Kidney (tissue), 14 donors: Measurements from ENCODE around the gene SLC24A4. TPM values are rescaled to one million over a fixed set of nuclear protein-coding genes. Genes with fewer than 3 reads are reported as not detected.

Experiments
- DNase-seq, 5 donors: peaks; one replicate each; pipeline ENCODE4 v3.0.0-alpha.2; 2013 to 2020
- FAIRE-seq: peaks from 2 replicates; lab custom pipeline; 2012; peaks lifted over from hg19 to GRCh38; lab: Jason Lieb, UNC
- H3K27ac ChIP-seq, 2 donors: one replicate each; pipeline ENCODE4 v1.7.0; 2013; ENCODE audit warnings: low read depth in 2 of 2, low read length in 2 of 2, inconsistent platforms in 1 of 2
- H3K27me3 ChIP-seq: one replicate; pipeline ENCODE4 v1.7.1; 2013; ENCODE audit warnings: low read length, inconsistent platforms; ENCODE audit not compliant: control insufficient read depth, insufficient read depth
- H3K36me3 ChIP-seq, 3 donors: one replicate each; pipeline versions ENCODE4 v1.7.0 to v1.7.1; 2013; ENCODE audit warnings: low read length in 3 of 3, control low read depth in 1 of 3, inconsistent platforms in 1 of 3; ENCODE audit not compliant: insufficient read depth in 3 of 3, control insufficient read depth in 2 of 3
- H3K4me1 ChIP-seq, 3 donors: one replicate each; pipeline versions ENCODE4 v1.7.0 to v1.7.1; 2013; ENCODE audit warnings: low read length in 3 of 3, inconsistent platforms in 1 of 3, low read depth in 1 of 3; ENCODE audit not compliant: control insufficient read depth in 2 of 3, insufficient read depth in 2 of 3
- H3K4me3 ChIP-seq, 3 donors: one replicate each; pipeline versions ENCODE4 v1.7.0 to v1.8.1; 2013; ENCODE audit warnings: low read length in 3 of 3, control low read depth in 1 of 3, inconsistent platforms in 1 of 3
- H3K9ac ChIP-seq, 3 donors: one replicate each; pipeline versions ENCODE4 v1.7.0 to v1.7.1; 2013; ENCODE audit warnings: low read length in 3 of 3, control low read depth in 1 of 3, inconsistent platforms in 1 of 3
- H3K9me3 ChIP-seq, 3 donors: one replicate each; pipeline versions ENCODE4 v1.7.0 to v1.7.1; 2013; ENCODE audit warnings: low read length in 3 of 3, control low read depth in 1 of 3, inconsistent platforms in 1 of 3; ENCODE audit not compliant: control insufficient read depth in 2 of 3, insufficient read depth in 1 of 3
- intact Hi-C: fragments of 100-400 bp; cut with DNase I; formaldehyde crosslinking; loops from one replicate; pipeline ENCODE4 v1.11.1; 2022
- polyA plus RNA-seq: library from polyadenylated mRNA; stranded (reverse); fragments of 350-450 nt; fragmentation: Illumina TruSeq; extraction: RNeasy Lipid Tissue Mini Kit (QIAGEN cat#74804); gene quantifications from one replicate; pipeline ENCODE4 v1.2.3, GENCODE V29; 2014; ENCODE audit warnings: low read depth, low replicate concordance; ENCODE audit not compliant: insufficient read depth
- total RNA-seq: library from RNA; stranded (reverse); fragmentation: NEBNext Ultra II Directional; extraction: Animal tissue kit (Norgen Biotek cat#: 25700); gene quantifications from one replicate; pipeline ENCODE4 v1.2.1, GENCODE V29; 2021
- TF ChIP-seq, protein P1 (sequence below): IDR thresholded peaks from 3 replicates; pipeline ENCODE4 v1.5.1; 2012; ENCODE audit warnings: mild to moderate bottlenecking, moderate library complexity, borderline replicate concordance; ENCODE audit not compliant: insufficient read depth; ENCODE audit errors: extremely low read depth
- donor health status: control.
- donor health status: control.
- donor health status: control.
- donor health status: control.
- donor health status: control.
- donor health status: DM: yes; HTN: yes; CAD: no.
- donor health status: Normal renal cell carcinoma (clear cell type).

SLC24A4 gene
- total and polyA plus RNA-seq, 2 donors from 2014 or later: 0.32 to 0.85 TPM

DNA sequence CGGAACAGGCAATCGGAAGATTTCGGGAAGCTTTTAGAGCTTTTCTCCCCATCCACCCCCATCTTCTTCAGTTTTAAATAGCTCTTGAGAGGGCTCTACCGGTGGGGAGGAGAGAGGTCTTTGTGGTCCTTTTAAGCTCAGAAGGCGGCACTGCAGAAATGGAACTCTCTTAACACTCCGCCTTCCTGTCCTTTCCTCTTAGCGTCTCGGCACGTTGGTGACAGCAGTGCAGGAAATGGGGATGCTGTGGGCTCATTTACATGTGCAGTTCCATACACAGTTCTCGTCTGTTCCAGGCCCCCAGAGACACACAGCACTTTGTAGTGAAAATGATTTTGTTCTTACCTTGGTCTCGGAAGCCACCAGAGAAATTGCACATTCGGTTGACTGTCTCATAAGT lies 140.2 kb downstream of the SLC24A4 start:
- Histone ChIP-seq H3K9me3 (peaks cover 0 to 9% (median 5%) of the 10 kb centered on the region in 3 donors), H3K27ac (no peak overlapping the region), H3K4me1 (peaks cover 0 to 2% (median 0%) of the 10 kb centered on the region in 3 donors), H3K36me3 (no peaks in the 10 kb centered on the region), H3K27me3 (no peaks in the 10 kb centered on the region), H3K9ac (no peak overlapping the region), H3K4me3 (no peak overlapping the region)
- TF ChIP-seq, protein P1, sequence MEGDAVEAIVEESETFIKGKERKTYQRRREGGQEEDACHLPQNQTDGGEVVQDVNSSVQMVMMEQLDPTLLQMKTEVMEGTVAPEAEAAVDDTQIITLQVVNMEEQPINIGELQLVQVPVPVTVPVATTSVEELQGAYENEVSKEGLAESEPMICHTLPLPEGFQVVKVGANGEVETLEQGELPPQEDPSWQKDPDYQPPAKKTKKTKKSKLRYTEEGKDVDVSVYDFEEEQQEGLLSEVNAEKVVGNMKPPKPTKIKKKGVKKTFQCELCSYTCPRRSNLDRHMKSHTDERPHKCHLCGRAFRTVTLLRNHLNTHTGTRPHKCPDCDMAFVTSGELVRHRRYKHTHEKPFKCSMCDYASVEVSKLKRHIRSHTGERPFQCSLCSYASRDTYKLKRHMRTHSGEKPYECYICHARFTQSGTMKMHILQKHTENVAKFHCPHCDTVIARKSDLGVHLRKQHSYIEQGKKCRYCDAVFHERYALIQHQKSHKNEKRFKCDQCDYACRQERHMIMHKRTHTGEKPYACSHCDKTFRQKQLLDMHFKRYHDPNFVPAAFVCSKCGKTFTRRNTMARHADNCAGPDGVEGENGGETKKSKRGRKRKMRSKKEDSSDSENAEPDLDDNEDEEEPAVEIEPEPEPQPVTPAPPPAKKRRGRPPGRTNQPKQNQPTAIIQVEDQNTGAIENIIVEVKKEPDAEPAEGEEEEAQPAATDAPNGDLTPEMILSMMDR: no peak
- FAIRE-seq (no peak), DNase-seq (peak in 1 of 5 donors; percentile 12)
- intact Hi-C loops: no loop called here

DNA sequence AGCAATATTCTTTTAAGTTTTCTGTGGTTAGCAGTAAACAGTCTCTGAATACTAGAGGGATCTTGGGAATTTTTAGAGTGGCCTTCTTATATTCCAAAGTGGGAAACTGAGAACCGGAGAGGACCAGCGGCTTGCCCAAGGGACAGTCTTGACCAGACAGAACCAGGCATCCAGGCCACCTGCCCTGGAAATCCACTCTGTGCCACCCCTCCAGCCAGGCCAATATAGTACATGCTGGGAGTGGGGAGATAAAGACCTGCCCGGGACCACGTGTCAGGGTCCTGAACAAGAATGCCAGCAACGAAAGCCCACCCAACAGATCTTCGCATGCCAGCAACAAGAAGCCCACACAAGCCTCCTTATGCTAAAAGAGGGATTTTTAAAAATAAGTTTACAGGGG lies 141.2 kb downstream of the SLC24A4 start:
- no peaks in the 10 kb centered on the region for H3K36me3 ChIP-seq
- no peak overlapping the region for H3K27ac ChIP-seq
- FAIRE-seq (no peak), DNase-seq (no peak)
- intact Hi-C loops: no loop called here
- TF ChIP-seq, protein P1: no peak
- no peak overlapping the region for H3K4me3 ChIP-seq
- no peaks in the 10 kb centered on the region for H3K27me3 ChIP-seq
- no peaks in the 10 kb centered on the region for H3K4me1 ChIP-seq
- H3K9me3 ChIP-seq: peaks cover 0 to 12% (median 5%) of the 10 kb centered on the region in 3 donors
- no peak overlapping the region for H3K9ac ChIP-seq

DNA sequence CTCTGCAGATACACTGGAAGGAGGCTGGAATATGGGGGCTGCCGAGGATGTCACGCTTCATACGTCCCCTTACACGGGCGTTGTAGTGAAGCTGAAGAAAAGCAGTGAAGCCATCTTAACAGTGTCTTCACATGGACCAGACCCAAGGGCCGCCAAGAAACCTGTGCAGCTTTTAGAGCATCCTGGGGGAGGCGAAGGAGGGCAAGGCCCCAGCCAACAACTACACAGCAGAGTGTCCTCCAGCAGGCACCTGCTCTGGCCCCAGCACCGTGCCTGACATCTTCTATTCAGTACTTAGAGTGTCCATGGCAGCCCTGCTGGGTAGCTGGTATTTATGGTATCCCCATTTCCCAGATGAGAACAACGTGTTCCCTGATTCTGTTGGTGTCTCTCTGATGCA lies 141.8 kb downstream of the SLC24A4 start:
- no peak overlapping the region for H3K4me3 ChIP-seq
- peaks cover 0 to 12% (median 5%) of the 10 kb centered on the region in 3 donors for H3K9me3 ChIP-seq
- H3K27me3 ChIP-seq: no peaks in the 10 kb centered on the region
- FAIRE-seq (no peak), DNase-seq (no peak)
- no peaks in the 10 kb centered on the region for H3K4me1 ChIP-seq
- H3K27ac ChIP-seq: no peak overlapping the region
- H3K36me3 ChIP-seq: no peaks in the 10 kb centered on the region
- TF ChIP-seq, protein P1: no peak
- H3K9ac ChIP-seq: no peak overlapping the region
- intact Hi-C loops: no loop called here

DNA sequence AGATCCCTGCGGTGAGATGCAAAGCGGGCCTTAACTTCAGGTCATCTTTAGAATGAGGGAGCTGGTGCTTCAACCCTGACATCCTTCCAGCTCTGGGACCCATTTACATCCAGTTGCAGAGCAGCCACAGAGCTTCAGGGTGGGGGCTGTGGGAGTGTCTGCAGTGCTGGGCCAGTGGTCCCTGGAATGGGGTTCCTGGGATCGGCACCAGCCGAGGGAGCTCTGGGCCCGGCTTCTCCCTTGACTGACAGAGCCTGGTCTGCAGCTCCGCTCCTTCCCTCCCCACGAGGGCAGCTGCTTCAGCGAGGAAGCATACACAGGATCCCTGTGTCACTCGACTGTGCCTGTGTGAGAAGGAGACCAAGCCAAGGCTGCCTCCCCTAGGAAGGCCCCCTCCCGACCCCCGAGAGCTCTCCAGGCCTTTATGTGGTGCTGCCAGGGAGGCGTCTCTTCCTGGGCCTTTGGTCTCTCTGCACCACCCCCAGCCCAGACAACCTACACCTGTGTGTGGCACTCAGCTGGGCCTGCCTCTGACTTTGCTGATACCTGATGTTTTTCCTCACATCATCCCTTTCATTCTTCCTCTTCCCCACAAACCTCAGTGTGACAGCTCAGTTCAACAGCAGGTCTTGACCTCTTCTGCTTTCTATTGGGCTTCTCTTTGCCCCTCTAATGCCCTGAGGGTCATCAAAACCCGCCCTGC lies 142.5 kb downstream of the SLC24A4 start:
- H3K36me3 ChIP-seq: no peaks in the 10 kb centered on the region
- DNase-seq (no peak), FAIRE-seq (no peak)
- H3K4me3 ChIP-seq: no peak overlapping the region
- H3K9me3 ChIP-seq: peaks cover 0 to 12% (median 5%) of the 10 kb centered on the region in 3 donors
- no peak overlapping the region for H3K27ac ChIP-seq
- no peaks in the 10 kb centered on the region for H3K4me1 ChIP-seq
- no peaks in the 10 kb centered on the region for H3K27me3 ChIP-seq
- TF ChIP-seq, protein P1: no peak
- no peak overlapping the region for H3K9ac ChIP-seq
- intact Hi-C loops: no loop called here
